GM12865 (cell line): Measurements from ENCODE around the gene AGAP3.

Source experiments
- DNase-seq: peaks from one replicate; pipeline ENCODE4 v3.0.0; 2010; ENCODE audit warnings: low read depth
- H3K4me3 ChIP-seq: 2 replicates; pipeline ENCODE4 v1.5.1; 2011; ENCODE audit warnings: mild to moderate bottlenecking, low read depth, low read length, control low read depth
- CTCF ChIP-seq: IDR thresholded peaks from 2 replicates; pipeline ENCODE4 v1.5.1; 2011; ENCODE audit warnings: low read length, control low read depth, low read depth, inconsistent platforms; ENCODE audit not compliant: insufficient read depth; ENCODE audit errors: missing control alignments

The AGAP3 gene

DNA sequence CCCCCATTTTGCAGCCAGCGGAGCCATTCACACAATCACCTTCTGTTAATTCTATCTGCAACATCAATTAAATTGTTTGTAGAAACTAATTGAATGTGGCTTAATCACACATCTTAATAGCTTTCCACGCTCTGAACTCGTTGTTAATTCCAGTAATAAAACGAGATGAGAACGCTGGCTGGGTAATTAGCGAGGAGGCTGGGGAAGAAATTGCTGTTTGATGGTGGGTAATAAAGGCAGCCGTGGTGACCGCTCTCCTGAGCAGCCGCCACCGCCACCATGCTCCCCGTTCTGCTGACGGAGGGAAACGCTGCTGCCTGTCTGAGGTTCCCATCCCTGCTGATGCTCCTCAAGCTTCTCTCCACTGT is 44.9 kb downstream of the AGAP3 start:
- no peak for TF ChIP-seq CTCF
- H3K4me3 ChIP-seq = no peak overlapping the region
- DNase-seq = no peak

GRCh38 chr7:151131592-151132293 is 45.5 kb downstream of the AGAP3 start:
- no peak for DNase-seq
- no peak for TF ChIP-seq CTCF
- no peak overlapping the region for H3K4me3 ChIP-seq

DNA sequence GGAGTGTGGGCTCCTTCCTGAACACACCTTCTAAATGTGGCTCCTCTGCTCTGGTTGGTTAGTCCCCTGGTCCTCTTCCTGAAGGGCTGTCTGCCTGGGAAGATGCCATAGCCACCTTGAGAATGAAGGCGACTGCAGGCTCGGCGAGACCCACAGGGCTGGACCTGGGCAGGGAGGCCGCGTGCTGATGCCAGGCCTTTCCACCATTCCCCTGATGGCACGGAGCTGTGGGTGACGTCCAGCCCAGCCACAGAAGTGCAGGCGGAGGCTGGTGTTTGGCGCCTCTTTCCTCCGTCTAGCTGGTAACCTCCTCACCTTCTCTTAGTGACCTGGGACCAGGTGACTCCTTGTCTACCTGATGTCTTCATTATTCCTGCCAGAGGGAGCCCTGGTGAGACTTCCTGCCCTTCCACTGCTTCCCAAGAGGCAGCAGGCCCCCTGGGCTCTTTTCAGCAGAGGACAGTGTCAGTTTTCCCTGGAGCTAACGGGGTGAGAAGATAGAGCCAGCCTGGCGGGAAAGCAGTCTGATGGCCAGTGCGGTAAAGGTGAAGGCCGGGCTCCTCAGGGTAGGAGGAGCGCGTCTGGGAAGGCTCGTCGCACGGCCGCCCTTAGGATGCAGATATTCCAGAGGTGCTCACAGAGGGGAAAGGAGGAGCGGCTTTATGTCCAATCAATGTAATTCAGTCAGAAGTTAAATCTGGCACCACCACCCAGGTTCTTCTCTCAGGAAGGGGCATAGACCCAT is 46.4 kb downstream of the AGAP3 start:
- H3K4me3 ChIP-seq = no peak overlapping the region
- DNase-seq = no peak
- no peak for TF ChIP-seq CTCF

- no peak for DNase-seq
- H3K4me3 ChIP-seq = no peak overlapping the region
- no peak for TF ChIP-seq CTCF
Observed at GRCh38 chr7:151133266-151133985, 47.2 kb downstream of the AGAP3 start.

DNA sequence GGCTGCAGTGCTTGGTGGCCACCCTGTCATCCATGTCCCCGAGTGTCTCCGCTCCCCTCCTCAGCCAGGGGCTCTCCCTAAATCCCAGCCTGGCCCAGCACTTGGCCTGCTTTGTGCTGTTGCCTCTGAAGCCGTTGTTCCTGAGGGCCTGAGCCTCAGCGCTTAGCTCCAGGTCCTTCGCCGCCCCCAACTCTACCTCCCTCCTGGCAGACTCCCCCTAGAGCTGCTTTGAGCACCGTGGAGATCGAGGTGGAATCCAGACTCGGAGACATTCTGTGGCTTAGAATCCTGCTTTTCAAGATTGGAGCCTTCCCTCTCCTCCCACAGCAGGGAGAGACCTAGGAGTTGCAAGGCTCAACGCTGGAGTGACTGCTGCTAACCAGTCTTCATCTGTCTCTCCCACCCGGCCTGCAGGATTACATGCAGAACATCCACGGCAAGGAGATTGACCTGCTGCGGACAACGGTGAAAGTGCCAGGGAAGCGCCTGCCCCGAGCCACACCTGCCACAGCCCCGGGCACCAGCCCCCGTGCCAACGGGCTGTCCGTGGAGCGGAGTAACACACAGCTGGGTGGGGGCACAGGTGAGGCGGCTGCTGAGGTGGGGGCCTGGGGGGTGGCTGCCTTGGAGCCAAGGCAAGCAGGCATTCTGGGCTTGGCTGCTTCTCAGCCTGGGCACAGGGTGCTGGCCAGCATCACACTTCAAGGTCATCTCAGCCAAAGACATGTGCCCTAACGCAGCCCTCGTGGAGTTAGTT is 47.9 kb downstream of the AGAP3 start:
- no peak for TF ChIP-seq CTCF

GRCh38 chr7:151134743-151135524 is 48.7 kb downstream of the AGAP3 start:
- no peak for TF ChIP-seq CTCF
- H3K4me3 ChIP-seq = no peak overlapping the region
- DNase-seq = no peak

More for the DNA sequence above, 47.9 kb downstream of the AGAP3 start:
- DNase-seq = no peak
- H3K4me3 ChIP-seq = no peak overlapping the region
